Suprapubic skin (tissue), 3 donors: Measurements from ENCODE around the gene TMEM272.

Experiments
- POLR2A ChIP-seq, 2 donors: fragments of 450-650 bp; IDR thresholded peaks; one replicate each; pipeline ENCODE4 v1.6.1; 2017; ENCODE audit warnings: antibody characterized with exemption in 2 of 2, mild to moderate bottlenecking in 2 of 2, moderate library complexity in 2 of 2
- TF ChIP-seq, protein P1 (sequence below), 2 donors: fragments of 200-600 bp in 1 of 2; fragments of 450-650 bp in 1 of 2; sonication (generic) in 1 of 2; IDR thresholded peaks; one replicate each; pipeline ENCODE4 v1.5.1; 2016 to 2019; ENCODE audit warnings: antibody characterized with exemption in 2 of 2, mild to moderate bottlenecking in 1 of 2, moderate library complexity in 1 of 2

DNA sequence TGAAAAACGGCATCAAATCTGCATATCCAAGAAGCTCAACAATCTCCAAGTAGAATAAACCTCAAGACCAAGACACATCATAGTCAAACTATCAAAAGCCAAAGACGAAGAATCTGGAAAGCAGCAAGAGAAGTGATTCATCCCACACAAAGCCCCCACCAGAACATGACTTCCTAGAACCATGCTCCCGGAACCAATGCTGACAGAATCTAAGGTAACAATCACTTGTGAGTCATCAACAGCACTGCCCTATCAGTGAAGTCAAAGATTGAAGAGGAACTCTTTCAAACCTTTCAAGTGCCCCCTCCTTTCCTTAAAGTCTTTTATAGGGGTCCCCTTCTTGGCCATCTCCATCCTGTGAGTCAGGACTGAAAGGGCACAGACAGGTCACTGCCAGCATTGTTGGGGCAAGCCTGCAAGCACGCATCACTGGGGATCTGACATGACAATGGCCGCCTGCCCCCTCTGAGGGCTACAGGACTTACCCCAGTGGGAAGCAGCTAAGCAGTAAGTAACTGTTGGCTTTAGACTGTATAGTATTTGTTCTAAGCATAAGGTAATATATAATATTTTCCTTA lies 16.8 kb upstream of the TMEM272 start, which contains the start of gene CCDC70:
- TF ChIP-seq, protein P1, sequence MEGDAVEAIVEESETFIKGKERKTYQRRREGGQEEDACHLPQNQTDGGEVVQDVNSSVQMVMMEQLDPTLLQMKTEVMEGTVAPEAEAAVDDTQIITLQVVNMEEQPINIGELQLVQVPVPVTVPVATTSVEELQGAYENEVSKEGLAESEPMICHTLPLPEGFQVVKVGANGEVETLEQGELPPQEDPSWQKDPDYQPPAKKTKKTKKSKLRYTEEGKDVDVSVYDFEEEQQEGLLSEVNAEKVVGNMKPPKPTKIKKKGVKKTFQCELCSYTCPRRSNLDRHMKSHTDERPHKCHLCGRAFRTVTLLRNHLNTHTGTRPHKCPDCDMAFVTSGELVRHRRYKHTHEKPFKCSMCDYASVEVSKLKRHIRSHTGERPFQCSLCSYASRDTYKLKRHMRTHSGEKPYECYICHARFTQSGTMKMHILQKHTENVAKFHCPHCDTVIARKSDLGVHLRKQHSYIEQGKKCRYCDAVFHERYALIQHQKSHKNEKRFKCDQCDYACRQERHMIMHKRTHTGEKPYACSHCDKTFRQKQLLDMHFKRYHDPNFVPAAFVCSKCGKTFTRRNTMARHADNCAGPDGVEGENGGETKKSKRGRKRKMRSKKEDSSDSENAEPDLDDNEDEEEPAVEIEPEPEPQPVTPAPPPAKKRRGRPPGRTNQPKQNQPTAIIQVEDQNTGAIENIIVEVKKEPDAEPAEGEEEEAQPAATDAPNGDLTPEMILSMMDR (IDR thresholded peaks at IDR 0.05), result no peak
- TF ChIP-seq POLR2A (IDR thresholded peaks at IDR 0.05), result no peak
